Brain pericyte (primary cell): ENCODE data around the gene GALNT1.

ENCODE experiments used
- DNase-seq: peaks from one replicate; pipeline ENCODE4 v3.0.0-alpha.2; 2012; ENCODE audit warnings: low read depth, low spot score

The GALNT1 gene

DNA sequence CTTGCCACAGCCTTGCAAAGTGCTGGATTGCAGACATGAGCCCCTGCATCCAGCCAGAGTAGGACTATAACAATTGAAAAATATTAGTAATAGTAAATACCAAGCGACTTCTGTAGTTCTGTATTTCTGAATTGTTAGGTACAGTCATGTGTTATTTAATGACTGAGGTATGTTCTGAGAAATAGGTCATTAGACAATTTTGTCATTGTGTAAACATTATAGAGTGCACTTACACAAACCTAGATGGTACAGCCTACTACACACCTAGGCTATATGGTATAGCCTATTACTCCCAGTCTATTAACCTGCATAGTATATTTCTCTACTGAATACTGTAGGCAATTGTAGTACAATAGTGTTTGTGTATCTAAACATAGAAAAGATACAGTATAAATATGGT, 92.1 kb downstream of the GALNT1 start:
- DNase-seq, result no peak

DNA sequence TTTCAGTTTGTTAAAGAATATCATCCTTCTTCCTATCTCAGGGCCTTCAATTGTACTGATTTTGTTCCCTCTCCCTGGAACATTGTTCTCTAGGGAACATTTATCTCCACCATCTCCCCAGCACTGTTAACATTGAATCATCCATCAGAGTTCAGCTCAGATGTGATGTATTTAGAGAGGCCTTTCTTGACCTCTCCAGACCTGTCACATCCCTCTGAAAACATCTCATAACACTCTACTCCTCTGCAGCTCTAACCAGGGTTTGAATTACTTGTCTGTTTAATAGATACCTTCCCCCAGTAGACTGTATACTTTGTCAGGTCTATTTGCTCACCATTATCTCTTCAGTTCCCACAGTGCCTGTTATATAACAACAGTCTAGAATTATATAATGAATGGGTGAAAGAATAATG, 98.6 kb downstream of the GALNT1 start:
- no peak for DNase-seq

DNA sequence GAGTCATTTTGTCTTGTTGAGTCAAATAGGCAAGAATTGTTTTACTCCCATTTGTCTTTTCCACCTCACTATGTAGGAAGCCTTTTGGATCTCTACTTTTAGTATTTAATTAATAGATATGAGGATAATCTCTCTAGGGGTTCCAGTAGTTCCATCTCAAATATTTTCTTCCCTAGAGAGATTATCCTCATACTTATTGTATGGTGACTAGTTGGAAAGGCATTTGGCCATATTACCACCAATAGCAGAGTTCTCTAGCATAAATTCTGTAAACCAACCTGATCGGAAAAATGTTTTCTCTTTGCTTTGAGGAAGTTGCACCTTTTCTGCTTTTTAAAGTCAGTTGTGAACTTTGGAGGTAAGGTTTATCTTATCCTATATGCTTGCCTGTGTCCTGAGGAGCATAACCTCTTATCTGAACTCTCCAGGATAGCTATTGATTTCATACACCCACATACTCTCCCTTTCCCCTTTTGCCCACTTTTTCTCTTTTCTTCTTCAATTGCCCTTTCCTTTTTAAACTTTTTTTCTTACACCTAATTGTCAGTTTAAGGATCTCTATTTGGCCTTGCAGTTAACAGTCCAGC, 100.8 kb downstream of the GALNT1 start:
- no peak for DNase-seq

DNA sequence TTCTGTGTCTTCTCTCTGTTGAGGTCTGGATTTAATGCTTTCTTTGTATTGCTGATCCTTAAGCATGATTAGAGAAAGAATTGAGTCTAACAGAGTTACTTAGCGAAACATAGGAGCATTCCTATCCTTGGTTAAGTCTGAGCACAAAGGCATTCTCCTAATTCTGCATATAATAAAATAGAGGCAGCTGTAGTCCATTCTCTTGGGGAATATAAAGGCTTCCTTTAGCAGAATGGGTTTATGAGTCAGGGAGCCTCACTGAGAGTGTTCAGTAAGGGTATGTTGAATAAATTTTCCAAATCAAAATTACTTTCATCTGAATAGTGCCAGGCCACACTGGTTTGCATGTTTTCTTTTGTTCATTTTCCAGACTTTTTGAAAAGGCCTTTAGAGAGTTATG, 101.5 kb downstream of the GALNT1 start:
- no peak for DNase-seq

DNA sequence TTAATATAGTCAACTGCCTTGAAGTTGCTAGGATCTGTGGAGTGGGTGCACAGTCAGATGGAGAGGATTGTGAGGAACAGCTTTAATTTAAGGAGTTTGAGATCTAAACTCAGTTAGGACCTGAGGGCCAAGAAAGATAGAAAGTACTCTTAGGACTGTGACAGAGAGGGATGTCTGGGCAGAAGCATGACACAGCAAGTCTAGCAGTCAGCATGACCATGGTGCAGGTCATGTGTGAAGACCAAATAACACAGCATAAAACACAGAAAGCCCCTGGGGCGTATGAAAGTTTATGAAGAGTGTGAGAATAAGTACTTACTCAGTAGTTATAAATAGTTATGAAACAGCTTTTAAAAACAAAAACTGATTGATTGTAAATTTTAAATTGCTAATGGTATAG, 107.2 kb downstream of the GALNT1 start:
- no peak for DNase-seq

DNA sequence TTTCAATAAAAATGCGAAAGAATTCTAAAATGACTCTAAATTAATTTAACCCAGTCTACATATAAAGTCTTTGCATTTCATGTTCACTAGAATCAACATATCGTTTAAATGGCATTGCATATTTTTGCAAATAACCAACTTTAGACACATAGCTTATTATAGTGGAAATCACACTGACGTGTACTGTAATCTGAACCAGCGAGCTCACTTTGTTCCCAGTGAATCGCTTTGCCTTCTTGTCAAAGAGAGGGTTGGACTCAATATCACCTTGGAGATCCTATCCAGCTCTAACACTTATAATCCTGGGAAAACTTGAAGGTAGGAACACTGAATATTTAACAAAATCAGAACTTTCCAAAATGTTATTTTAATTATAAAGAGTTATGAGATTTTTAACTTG, 108.2 kb downstream of the GALNT1 start:
- DNase-seq, result no peak

DNA sequence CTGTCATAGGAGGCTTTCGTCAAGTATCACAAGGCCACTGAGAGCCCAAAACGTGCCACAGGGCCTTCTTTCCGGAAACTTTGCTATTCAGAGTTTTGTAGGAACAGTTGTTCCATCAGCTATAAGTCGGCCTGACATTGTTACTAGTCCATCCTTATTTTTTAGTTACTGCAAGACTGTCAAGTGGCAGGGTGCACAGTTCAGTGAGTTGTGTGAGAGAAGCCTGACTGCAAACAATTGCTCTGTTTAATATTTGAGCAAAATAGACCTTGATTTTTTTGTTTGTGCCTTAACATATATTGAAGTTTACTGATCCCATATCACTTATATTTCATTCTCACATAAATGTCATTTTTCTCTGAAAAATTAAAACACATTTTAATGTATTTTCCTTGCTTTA, 110.1 kb downstream of the GALNT1 start:
- DNase-seq, result no peak

DNA sequence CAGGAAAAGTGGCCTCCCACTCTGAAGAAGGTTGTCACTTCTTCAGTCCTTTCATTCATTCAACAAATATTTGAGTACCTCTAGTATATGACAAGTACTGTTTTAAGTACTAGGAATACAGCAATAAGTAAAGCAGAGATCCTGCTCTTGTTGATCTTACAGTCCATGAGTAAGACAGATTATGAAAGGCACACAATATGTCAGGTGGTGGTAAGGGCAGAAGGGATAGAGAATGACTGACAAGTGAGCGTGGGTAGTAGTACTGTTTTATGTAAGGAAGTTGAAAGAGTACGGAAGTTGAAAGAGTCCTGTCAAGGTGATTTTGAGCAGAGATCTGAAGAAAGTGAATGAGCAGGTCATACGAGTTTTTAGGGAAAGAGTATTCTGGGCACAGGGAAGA, 111.3 kb downstream of the GALNT1 start:
- no peak for DNase-seq

DNA sequence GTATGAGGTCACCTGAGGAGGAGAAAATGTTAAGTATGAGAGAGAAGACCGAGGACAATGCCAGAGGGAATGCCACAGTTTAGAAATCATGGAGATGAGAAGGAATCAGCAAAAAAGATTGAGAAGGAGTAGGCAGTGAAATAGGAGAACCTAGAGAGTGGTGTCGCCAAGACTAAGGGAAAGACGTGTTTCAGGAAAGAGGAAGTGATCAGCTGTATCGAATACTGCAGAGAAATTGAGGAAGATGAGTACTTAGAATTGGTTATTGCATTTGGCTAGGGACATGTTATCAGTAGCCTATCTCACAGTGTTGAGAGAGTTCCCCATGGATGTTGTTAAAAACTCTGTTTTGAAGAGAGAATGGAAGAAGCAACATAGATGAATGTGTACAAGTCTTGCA, 112.3 kb downstream of the GALNT1 start:
- DNase-seq, result no peak

DNA sequence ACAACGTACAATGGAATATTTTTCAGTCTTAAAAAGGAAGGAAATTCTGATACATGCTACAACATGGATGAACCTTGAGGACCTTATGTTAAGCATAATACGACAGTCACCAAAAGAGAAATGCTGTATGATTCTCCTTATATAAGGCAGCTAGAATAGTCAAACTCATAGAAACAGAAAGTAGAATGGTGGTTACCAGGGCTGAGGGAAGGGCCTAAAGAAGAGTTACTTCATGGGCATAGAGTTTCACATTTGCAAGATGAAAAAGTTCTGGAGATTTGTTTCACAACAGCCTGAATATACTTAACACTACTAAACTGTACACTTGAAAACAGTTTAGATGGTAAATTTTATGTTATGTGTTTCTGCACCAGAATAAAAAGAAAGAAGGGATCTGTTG, 113.3 kb downstream of the GALNT1 start:
- no peak for DNase-seq

DNA sequence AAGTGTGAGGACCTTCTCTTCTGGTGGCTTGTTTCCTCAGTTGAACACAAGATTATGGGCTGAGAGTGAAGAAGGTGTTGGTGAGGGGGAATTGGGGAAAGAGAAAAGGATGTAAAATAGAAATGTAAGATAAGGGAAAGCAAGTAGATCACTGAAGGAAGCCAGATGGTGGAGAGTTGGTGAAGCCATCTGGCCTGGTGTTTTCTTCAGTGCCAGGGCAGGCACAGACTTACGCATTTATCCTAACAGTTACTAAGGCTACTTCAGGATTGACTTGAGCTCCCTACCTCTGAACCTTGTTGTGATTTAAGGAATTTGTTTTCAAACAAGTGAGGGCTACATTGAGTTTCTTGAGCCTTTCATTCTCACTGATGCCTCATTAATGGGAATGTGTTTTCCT, 113.8 kb downstream of the GALNT1 start:
- DNase-seq, result no peak

DNA sequence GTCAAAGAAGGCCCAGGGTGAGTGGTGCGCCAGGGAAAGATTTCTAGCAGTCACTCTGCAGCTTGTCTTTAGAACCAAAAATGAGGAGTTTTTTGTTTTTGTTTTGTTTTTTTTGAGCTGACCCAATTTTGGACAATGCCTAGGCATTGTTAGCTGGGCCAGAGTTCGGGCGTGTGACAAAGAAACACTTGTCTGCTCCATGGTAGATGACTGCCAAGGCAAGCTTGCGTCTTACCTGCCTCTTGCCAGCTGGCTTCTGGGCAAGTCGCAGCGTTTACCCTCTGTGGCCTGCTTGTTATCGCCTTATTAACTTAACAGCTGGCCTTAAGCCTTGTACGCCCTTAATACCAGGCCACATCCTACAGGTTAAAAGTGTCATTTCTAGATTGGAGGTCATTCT, 114.3 kb downstream of the GALNT1 start:
- no peak for DNase-seq

DNA sequence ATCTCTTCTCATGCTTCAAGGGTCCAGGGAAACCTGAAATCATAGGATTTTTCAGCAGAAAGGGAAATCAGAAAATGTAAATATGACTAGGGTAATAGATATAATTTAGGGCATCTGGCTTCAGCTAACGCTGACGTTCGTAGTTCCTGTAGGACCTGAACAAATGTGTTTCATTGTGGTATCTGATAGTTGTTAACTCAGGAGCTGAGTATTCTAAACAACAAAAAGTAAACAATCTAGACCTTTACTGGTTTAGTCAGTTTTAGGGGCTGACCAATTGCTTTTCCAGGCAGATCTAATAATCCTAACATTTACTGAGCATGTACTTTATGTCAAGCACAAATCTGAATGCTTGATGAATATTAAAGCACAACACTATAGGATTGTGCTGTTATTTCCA, 114.8 kb downstream of the GALNT1 start:
- no peak for DNase-seq

DNA sequence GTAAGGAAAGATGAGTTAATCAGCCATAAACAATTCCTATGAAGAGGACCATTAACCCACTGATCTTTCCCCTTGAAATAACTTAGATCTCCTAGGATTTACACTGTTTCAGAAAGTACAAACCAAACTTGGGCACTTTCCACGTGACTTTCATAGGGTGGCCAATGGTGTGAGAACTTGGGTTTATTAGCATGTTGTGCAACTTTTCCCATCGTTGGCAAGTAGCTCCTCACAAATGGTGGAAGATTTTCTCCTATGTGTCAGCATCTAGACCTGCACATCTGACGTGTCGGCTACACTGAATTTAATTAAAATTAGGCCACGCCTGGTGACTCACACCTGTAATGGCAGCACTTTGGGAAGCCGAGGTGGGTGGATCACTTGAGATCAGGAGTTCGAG, 116.3 kb downstream of the GALNT1 start:
- no peak for DNase-seq

DNA sequence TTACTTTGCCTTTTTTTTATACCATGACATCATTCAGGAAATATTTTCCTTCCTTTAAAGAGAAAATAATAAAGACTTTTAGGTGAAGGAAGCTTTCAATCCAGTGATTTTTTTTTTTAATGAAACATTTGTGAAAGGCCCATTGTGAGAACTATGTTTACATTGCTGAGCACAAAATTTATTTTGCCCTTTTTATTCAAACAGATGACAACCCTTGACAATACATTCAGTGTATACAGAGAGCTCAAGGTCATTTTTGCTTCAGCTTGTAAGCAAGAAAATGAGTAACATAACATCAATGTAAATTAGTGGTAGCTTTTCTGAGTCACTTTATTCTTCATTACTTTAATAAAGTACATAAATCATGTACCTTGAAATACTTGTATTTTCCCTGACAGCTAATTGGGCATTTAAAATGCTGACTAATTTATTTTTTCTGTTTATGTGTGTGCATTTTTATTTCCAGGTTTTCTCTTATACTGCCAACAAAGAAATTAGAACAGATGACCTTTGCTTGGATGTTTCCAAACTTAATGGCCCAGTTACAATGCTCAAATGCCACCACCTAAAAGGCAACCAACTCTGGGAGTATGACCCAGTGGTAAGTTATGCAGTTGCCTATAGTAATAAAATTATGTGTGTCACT, 121.6 kb downstream of the GALNT1 start:
- no peak for DNase-seq

DNA sequence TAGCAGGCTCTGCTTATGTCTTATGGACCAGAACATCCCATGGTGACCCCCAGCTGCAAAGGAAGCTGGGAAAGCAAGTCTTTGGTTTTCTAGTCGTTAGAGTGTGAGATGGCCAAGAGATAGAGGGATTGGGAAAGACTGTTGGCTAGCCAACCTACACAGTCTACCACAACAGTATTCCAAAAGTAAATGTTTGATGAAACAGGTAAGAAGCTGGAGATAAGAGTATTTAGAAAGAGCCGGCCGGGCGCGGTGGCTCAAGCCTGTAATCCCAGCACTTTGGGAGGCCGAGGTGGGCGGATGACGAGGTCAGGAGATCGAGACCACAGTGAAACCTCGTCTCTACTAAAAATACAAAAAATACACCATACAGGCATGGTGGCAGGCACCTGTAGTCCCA, 124.4 kb downstream of the GALNT1 start:
- DNase-seq, result no peak

DNA sequence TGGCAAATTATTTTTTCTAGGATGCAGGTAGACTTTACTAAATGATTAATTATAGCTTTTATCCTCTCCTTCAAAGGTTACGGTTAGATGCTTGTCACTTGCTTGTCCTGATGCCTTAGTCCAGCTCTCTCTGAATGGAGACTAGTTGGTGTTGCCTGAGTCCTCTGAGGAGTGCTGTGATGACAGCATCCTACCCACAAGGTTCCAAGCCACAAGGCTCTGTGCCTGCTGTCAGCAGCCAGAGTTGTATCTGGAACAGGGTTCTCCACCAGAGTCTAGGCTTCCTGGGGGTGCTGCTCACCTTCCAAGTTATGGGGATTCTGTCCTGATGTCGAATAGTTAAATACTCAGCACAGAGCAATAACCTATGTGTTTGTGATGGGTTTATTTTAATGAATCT, 125.7 kb downstream of the GALNT1 start:
- DNase-seq, result no peak

DNA sequence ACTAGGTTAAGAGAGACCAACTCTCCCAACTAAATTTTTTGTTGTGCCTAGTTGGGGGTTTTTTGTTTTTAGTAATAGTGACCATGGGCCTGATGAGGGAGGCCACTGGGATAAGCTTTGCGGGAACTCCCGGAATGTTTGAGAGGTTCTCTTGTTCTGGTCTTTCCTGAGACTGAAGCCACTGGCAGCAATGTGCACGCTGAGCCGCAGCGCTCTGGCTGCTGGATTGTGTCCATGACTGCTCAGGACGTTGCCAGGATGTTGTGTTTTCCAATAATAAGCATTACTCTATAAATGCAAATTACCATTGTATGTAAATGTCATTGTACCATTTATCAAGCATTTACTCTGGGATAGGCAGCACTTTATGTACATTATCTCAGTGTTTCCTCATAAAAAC, 126.1 kb downstream of the GALNT1 start:
- no peak for DNase-seq

DNA sequence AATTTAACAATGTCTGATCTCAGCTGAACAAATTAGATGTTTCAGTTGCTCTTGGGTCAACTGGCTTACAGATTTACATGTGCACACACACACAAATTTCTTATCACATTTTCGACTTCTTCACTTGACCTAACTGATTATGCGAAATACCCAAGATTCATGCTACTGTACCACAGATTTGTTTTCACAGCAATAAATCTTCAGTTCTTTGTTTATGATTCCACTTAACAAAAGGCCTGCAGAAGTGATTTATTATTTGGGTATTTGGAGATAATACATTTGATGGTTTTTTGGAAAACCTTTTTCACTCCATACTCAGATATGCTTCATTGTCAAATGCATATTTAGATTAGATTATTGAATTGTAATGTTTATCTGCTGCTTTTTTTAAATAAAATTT, 129.0 kb downstream of the GALNT1 start:
- no peak for DNase-seq

DNA sequence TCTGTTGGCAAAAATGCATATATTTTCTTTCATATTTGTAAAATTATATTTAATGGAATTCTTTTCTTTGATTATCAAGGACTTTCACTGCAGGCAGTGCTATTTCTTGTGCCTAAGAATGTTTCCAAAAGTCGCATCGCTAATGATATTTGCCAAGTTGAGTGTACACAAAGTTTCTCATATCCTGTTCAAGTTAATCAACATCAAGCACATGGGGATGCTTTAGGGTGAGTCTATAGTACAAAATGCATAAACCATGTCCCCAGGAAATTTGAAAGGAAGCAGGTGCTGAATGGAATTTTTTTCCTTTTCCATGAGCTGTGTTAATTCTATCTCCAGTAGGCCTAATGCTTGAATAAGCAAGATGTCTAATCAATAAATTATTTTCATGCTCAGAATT, 129.7 kb downstream of the GALNT1 start:
- no peak for DNase-seq

DNA sequence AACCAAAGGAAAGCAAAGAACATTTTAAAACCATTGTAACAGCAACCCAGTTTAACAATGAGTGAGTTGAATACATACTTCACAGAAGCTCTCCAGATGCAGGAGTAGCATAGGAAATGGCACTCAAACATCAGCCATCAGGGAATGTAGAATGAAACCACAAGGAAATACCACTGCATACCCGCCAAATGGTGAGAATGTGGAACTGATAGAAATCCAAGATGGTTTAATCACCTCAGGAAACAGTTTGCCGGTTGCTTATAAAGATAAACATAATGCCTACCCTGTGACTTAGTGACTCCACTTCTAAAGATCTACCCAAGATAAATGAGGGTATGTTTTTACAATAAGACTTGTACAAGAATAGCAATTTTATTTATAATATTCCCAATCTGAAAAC, 132.0 kb downstream of the GALNT1 start:
- DNase-seq, result no peak

DNA sequence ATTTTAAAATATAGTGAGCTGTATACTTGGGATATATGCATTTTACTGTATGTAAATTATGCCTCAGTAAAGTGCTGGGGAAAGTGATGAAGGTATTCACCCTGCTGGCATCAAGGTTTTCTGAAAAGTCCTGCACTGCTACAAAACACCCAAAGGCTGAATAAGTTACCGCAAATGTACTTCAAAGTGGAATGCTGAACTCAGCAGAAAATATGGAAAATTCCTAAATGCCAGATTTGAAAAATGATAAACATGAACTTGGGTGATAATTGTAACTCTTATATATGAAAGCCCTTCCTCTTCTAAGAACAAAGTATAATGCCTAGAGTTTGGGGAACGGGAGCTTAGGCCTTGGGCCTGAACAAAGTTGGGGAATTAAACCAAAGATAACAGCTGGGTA, 133.0 kb downstream of the GALNT1 start:
- DNase-seq, result no peak

DNA sequence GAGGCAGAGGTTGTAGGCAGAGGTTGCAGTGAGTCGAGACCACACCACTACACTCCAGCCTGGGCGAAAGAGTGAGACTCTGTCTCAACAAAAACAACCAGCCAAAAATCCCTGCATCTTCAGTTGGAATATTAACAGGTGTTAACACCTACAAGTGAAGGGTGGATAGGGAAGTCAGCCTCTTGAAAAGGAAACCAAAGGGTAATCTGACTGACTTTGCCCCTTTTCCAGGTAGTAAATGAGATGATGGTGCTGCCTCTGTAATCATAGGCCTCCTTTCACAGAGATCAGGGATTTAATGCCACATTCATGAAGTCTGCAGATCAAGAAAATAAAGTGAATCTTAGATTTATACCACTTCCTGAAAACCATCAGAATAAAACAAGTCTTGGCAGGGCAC, 133.6 kb downstream of the GALNT1 start:
- no peak for DNase-seq

DNA sequence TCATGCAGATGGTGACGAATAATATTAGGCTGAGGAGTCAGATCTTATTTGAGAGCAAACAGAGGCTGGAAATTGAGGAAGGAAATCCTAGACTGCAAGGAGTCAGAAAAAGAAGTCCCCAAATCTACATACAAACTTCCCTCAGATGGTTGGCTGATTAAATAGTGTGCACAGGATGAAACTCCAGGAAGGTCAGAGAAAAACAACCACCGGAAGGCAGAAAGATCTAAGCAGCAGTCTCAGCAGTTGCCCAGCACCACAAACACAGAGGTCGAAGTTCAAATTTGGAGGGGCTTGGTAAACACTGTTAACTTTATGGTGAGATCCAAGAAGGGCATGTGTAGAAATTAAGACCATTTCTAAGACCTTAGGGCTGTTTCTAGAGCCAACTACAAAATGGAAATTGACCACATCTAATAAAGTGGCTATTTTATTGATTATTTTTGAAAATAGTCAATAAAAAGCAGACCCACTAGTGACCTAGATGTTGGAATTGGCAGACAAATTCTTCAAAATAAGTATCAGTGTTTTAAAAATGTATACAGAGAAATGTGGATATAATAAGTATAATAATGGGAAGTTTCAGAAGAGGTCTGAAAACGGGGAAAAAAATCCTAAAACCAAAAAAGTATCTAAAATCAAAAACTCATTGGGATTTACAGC, 134.8 kb downstream of the GALNT1 start:
- DNase-seq, result no peak
